Endothelial cell of umbilical vein (primary cell): ENCODE measurements around the gene MUC4. TPM values are rescaled to one million over a fixed set of nuclear protein-coding genes. Genes with fewer than 3 reads are reported as not detected.

ENCODE experiments used
- microRNA counts: library from miRNA; unstranded; fragments of <30 nt; microRNA quantifications from one replicate; lab custom pipeline; 2016
- microRNA-seq: library from miRNA; unstranded; fragments of <30 nt; microRNA quantifications from one replicate; pipeline ENCODE4 v1.2.0, GENCODE V29; 2021; ENCODE audit warnings: borderline number of aligned reads, borderline replicate concordance
- polyA plus RNA-seq, 4 experiments: library from polyadenylated mRNA; depleted of rRNA in 3 of 4; stranded (reverse) in 3 of 4; unstranded in 1 of 4; fragments of >200 nt; gene quantifications; 2 replicates each; pipeline versions ENCODE4 v1.2.1 to v1.2.3, GENCODE V29; 2011 to 2012; ENCODE audit warnings: missing spikeins in 1 of 4
- small RNA-seq: library from RNA; depleted of rRNA; stranded (forward); fragments of <200 nt; gene quantifications from one replicate; pipeline ENCODE3, GENCODE V24; 2012; ENCODE audit warnings: low replicate concordance, low read depth; ENCODE audit not compliant: insufficient read depth, insufficient read length
- total RNA-seq: library from RNA; stranded (reverse); gene quantifications from 2 replicates; pipeline ENCODE4 v1.2.3, GENCODE V29; 2021

The MUC4 gene
- total and polyA plus RNA-seq, 2 donors (not counting 3 experiments of a cell fraction or from before 2014, with no cell fraction given) = 0.04 TPM; not detected in 1

MicroRNA genes within 50 kb of the gene (microRNA counts, 767-probe panel; counts per million panel counts)
- microRNA hsa-miR-570-3p (lab: Ali Mortazavi, UCI) = 723 counts per million, percentile 96 among the panel's probes with 10 or more counts

Small RNAs within 50 kb of the gene (microRNA-seq; reads per million reads assigned to microRNA genes)
- not detected for gene MIR570

Small RNAs within 50 kb of the gene (small RNA-seq; reads per million reads assigned to genes)
- not detected for gene MIR570

Other genes starting within 250 kb of the MUC4 start
- 1.8 and 2.9 TPM in 2 replicates for gene APOD, start 228.0 kb downstream of the MUC4 start, total RNA-seq
- 2.2 and 3.1 TPM in 2 replicates for gene APOD, start 228.0 kb downstream of the MUC4 start, polyA plus RNA-seq
- gene MUC20, start 91.0 kb downstream of the MUC4 start, total RNA-seq = 0.62 and 0.81 TPM in 2 replicates
- gene MUC20, start 91.0 kb downstream of the MUC4 start, polyA plus RNA-seq = 0.18 TPM in 1 of 2 replicates, not detected in the other
- 71.6 and 77.0 TPM in 2 replicates for gene TNK2, start 96.6 kb upstream of the MUC4 start, total RNA-seq
- 18.6 and 23.1 TPM in 2 replicates for gene TNK2, start 96.6 kb upstream of the MUC4 start, polyA plus RNA-seq